ENCODE data around the gene PSMD8. TPM values are rescaled to one million over a fixed set of nuclear protein-coding genes. Genes with fewer than 3 reads are reported as not detected.
"Not testable (repeated sequence)": the region's sequence is repeated elsewhere in the genome, so short reads cannot be mapped to it uniquely, and the experiment has no call there.

Gene PSMD8
- total RNA-seq, 4 donors from 2014 or later = 819 to 1,400 (median 1,309) TPM

DNA sequence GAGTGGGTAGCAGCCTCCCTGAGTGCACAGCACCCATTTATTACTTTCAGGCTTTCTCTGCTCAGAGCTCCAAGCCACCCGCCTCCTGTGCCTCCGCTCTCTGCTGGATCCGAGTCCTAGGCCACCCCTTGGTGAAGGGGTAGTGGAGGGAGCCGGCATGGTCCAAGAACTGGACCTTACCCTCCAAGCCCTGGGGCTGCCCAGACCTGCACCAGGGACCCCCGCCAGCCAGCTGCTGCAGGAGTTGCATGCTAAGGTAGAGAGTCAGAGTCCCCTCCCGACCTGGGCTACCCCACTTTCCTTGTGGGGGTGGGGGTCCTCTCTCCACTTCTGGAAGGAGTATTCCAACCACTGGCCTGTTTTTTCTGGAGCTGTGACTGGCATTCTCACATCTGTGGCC is 30.5 kb downstream of the PSMD8 start:
- intact Hi-C loops (cut with DNase I; ENCODE audit: low total_unique reads) (loop anchor here (5.0 to 10.0 kb wide), 3 partner anchors 50 to 527 kb away; partner anchors contain the start of genes EIF3K, MAP4K1, MRPS12 and SARS2), in situ Hi-C loops (cut with MboI; ENCODE audit: low sequenced_read_pairs in 4 of 4) (loop anchor here in 3 of 4 donors (10.0 kb wide), 2 partner anchors 230 to 520 kb away; no protein-coding TSS in a partner anchor)
- Histone ChIP-seq H3K4me1 (peaks cover 0 to 9% of the 10 kb centered on the region in 2 donors), H3K27me3 (peaks cover 0 to 6% (median 0%) of the 10 kb centered on the region in 3 donors), H3K9me3 (no peaks in the 10 kb centered on the region), H3K4me3 (no peak overlapping the region), H3K36me3 (no peaks in the 10 kb centered on the region), H3K27ac (no peak overlapping the region)
- DNase-seq (no peak), ATAC-seq (no peak)
- TF ChIP-seq CTCF (IDR thresholded peaks at IDR 0.05 in 4 of 5, conservative IDR thresholded peaks at IDR 0.05 in 1 of 5) = no peak

DNA sequence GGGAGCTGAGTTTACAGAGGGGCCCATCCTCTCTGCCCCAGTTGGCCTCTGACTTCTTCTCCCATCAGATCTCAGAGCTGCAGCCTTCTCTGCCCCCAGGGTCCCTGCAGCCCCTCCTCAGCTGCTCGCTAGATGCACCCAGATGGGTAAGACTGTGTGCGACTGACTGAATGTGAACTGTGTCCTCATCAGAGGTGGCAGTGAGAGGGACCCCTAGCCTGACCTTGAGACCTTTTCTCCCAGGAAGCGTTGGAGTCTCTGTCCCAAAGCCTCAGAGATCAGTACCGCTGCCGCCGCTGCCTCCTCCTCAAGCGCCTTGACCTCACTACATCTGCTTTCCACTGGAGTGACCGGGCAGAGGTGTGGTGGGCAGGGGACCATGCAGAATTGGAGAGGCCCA is 30.9 kb downstream of the PSMD8 start:
- DNase-seq (no peak), ATAC-seq (no peak)
- Histone ChIP-seq H3K9me3 (no peaks in the 10 kb centered on the region), H3K36me3 (no peaks in the 10 kb centered on the region), H3K27me3 (peaks cover 0 to 2% (median 0%) of the 10 kb centered on the region in 3 donors), H3K4me1 (peaks cover 0 to 9% of the 10 kb centered on the region in 2 donors), H3K27ac (no peak overlapping the region), H3K4me3 (no peak overlapping the region)
- in situ Hi-C loops (cut with MboI; ENCODE audit: low sequenced_read_pairs in 4 of 4) (loop anchor here in 3 of 4 donors (10.0 kb wide), 2 partner anchors 230 to 520 kb away; no protein-coding TSS in a partner anchor), intact Hi-C loops (cut with DNase I; ENCODE audit: low total_unique reads) (loop anchor here (10.0 kb wide), 1 partner anchor 50 kb away; no protein-coding TSS in a partner anchor)
- TF ChIP-seq CTCF (IDR thresholded peaks at IDR 0.05 in 4 of 5, conservative IDR thresholded peaks at IDR 0.05 in 1 of 5) (no peak), POLR2A (IDR thresholded peaks at IDR 0.05) (no peak)

DNA sequence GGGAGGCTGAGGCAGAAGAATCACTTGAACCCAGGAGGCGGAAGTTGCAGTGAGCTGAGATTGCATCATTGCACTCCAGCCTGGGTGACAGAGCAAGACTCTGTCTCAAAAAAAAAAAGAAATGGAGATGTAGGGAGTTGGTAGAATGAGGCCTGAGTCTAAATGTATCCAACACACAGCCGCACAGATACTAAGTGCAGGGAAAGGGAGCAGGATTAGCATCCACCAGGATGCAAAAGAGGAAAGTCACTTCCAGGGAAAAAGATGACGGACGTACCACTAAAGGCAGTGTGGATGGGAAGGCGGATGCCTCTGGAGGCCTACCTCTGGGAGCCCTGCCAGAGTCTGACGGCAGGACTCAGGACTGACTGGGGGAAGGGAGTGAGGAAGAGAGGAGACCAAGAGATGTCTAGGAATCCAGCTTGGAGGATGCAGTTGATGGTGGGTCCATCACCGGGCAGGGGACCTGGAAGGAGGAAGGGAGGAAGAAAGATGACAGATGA is 35.3 kb downstream of the PSMD8 start:
- Histone ChIP-seq H3K27ac (no peak overlapping the region), H3K9me3 (no peaks in the 10 kb centered on the region), H3K27me3 (no peaks in the 10 kb centered on the region), H3K4me3 (no peak overlapping the region), H3K4me1 (no peaks in the 10 kb centered on the region), H3K36me3 (no peaks in the 10 kb centered on the region)
- no peak for ATAC-seq
- TF ChIP-seq CTCF (IDR thresholded peaks at IDR 0.05 in 4 of 5, conservative IDR thresholded peaks at IDR 0.05 in 1 of 5) = no peak
- TF ChIP-seq POLR2A (IDR thresholded peaks at IDR 0.05) = no peak
- intact Hi-C loops (cut with DNase I; ENCODE audit: low total_unique reads) = loop anchor here (10.0 kb wide), 1 partner anchor 45 kb away; no protein-coding TSS in a partner anchor
- in situ Hi-C loops (cut with MboI; ENCODE audit: low sequenced_read_pairs in 4 of 4) = loop anchor here in 3 of 4 donors (10.0 kb wide), 2 partner anchors 225 to 515 kb away; no protein-coding TSS in a partner anchor
- DNase-seq = no peak

- H3K4me1 ChIP-seq; in situ Hi-C loops (cut with MboI; ENCODE audit: low sequenced_read_pairs in 4 of 4); intact Hi-C loops (cut with DNase I; ENCODE audit: low total_unique reads); H3K27me3 ChIP-seq; H3K4me3 ChIP-seq; H3K27ac ChIP-seq; DNase-seq; H3K36me3 ChIP-seq; H3K9me3 ChIP-seq; ATAC-seq: not testable (repeated sequence)
Observed at GRCh38 chr19:38410407-38410806, 36.0 kb downstream of the PSMD8 start.

- TF ChIP-seq CTCF (IDR thresholded peaks at IDR 0.05 in 4 of 5, conservative IDR thresholded peaks at IDR 0.05 in 1 of 5) = no peak
- no peak for TF ChIP-seq POLR2A (IDR thresholded peaks at IDR 0.05)
- no peaks in the 10 kb centered on the region for H3K36me3 ChIP-seq
- H3K27me3 ChIP-seq = no peaks in the 10 kb centered on the region
- H3K9me3 ChIP-seq = no peaks in the 10 kb centered on the region
- ATAC-seq = no peak
- intact Hi-C loops (cut with DNase I; ENCODE audit: low total_unique reads) (no loop called here), in situ Hi-C loops (cut with MboI; ENCODE audit: low sequenced_read_pairs in 4 of 4) (no loop called here)
- DNase-seq = no peak
- H3K27ac ChIP-seq = no peak overlapping the region
- H3K4me1 ChIP-seq = no peaks in the 10 kb centered on the region
- no peak overlapping the region for H3K4me3 ChIP-seq
Observed at GRCh38 chr19:38411041-38411712, 36.8 kb downstream of the PSMD8 start.

DNA sequence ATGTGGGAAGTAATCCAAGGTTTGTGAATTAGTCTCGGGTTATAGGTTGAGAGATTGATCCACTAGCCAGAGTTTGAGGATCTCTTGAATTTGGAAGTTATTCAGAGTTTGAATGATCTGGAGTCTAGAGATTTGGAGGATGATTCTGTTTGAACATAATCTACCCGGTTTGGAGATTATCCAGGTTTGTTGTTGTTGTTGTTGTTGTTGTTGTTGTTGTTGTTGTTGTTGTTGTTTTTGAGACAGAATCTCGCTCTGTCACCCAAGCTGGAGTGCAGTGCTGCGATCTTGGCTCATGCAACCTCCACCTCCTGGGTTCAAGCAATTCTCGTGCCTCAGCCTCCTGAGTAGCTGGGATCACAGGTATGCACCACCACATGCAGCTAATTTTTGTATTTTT is 37.5 kb downstream of the PSMD8 start:
- H3K4me1 ChIP-seq; H3K4me3 ChIP-seq; DNase-seq; ATAC-seq; H3K27me3 ChIP-seq; H3K27ac ChIP-seq; H3K9me3 ChIP-seq; in situ Hi-C loops (cut with MboI; ENCODE audit: low sequenced_read_pairs in 4 of 4); intact Hi-C loops (cut with DNase I; ENCODE audit: low total_unique reads); H3K36me3 ChIP-seq: not testable (repeated sequence)
